ENCODE data around the gene IFITM10.
"Not testable (repeated sequence)": the region's sequence is repeated elsewhere in the genome, so short reads cannot be mapped to it uniquely, and the experiment has no call there.

IFITM10 gene

DNA sequence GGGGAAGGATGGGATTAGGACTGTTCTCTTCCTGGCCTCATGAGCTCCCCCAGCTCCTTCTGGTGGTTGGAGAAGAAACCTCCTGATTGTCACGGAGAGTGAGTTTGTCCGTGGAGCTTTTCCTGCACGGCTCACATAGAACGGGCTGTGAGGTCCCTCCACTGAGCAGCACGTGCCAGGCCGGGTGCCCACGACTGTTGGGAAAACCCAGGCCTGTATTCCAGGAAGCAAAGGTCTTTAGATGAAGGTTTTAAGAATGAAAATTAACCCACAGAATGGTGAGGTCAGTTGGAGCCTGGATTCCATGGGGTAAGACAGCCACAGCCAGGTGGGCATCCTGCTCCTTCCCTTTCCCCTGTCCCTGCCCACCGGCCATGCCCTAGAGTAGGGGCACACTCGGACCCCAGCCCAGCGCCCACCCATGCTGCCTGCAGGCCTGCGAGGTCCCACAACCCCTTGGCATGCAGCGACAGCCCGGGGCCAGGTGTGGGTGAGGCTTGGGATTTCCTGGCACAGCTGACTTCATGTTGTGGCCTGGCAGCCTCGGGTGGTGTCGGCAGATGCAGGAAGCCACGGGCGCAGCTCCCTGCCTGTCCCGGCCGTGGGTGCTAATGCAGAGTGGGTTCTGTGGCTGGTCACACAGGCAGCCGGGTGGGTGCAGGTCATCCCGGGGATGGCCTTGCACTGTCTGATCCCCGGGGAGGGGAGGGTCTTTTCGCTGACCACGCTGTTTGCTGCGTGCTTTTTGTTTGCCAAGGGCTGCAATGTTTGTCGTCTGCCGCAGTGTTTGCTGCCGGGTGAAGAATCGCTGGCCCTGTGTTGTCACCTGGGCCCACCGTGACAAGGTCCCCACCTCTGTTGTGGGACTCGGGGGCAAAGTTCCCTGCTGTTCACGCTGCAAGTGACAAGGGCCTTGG lies 60.9 kb downstream of the IFITM10 start:
- DNase-seq, result not testable (repeated sequence)

DNA sequence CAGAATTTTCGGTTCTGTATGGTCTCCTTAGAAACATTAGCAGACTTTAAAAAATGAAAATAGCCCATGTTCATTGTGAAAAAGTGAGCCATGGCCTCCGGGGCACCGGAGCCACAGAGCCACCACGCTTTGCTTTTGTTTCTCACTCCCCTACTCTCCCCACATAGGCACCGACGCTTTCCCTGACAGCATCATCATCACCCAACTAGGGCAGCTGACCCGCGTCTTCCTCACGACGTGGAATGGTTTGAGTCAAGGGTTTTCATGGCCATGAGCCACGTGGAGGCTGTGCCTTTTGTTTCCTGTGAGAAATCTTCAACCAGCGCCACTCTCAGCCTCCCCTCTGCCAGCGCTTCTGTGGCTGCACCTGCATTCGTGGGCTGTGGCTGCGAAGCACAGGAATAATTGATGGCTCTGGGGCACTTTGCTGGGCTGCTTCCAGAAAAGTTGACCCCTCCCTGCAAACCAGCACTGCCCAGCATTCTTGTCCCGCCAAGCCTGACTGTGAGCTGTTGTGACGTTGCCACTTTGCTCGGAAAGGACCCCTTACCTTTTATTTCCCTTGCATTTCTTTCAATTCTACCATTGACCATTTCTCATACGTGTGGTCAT lies 62.0 kb downstream of the IFITM10 start:
- DNase-seq, result not testable (repeated sequence)

DNA sequence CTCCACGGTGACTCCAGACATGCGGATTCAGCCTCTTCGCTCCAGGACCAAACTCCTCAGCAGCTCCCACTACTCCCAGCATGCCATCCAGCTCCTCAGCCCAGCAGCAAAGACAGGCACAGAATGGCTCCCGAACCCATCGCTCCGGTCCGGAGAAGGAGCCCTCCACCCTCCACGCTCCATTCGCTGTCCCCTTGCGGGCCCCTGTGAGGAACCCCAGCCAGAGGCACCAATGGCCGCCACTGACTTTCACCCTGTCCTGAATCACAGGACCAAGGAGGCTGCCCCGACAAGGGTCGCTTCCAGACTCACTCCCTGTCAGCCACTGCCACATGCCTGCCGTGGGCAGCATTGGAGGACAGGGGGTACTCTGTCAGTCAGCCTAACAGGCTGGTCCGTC lies 64.2 kb downstream of the IFITM10 start:
- DNase-seq, result not testable (repeated sequence)

DNA sequence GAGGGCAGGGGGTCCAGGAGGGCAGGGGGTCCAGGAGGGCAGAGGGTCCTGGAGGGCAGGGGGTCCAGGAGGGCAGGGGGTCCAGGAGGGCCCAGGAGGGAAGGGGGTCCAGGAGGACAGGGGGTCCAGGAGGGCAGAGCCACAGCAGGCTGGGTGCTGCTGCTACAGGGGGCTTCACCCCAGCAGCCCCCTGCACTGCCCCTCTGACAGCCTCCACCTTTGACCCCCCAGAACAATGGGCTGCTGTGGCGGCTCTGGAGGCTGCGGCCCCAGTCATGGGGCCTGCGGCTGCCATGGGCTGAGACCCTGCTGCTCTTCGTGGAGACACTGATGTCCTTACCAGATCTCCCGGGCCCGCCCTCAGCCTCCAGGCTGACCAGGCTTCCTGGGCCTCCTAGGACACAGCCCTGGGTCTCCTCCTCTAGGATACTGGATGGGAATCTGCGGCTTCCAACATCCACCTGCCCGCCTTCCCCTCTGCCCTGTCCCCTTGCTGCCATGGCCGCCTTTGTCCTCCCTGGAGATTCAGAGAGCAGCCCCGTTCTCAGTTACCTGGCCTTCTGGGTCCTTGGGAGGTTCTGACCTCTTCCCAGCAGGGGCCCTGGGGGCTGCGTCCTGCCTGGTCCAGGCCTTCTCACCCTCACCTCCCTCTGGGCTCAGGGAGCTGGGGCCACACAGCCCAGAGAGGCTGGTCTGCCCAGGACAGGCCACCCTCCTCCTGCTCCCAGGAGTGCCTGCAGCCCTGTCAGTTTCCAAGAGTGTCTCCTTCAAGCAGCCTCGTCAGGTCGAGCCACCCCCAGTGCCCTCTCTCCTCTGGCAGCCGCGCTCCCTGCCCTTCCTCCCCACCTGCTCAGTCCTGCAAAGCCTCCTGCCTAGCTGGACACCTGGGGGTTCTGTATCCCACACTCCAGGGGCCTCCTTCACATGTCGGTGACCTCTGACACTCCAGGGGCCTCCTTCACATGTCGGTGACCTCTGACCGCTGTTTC lies 65.2 kb downstream of the IFITM10 start:
- not testable (repeated sequence) for DNase-seq

DNA sequence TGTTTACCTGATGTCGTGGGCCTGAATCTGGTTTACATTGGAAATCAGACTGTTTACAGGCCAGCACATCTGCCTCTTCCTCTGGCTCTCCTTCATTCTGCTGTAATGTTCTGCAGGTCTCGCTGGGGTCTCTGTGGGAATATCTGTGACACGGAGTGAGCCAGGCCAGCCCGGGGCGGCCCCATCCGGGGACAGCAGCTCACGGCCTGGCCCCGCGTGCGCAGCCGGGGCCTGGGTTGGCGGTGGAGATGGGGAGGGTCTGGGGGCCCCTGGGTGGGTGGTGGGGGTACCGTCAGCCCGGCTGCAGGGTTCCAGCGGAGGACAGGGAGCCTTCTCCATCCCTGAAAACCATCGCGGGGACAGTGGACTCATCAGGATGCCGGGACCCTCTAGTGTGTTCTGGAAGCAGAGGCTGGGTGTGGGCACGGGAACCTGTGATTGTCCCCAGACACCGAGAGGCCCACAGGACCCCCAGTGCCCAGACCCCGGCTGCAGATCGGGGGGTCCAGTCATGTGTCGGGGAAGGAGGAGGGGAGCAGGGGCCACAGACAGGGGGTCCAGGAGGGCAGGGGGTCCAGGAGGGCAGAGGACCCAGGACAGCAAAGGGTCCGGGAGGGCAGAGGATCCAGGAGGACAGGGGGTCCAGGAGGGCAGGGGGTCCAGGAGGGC lies 66.4 kb downstream of the IFITM10 start:
- not testable (repeated sequence) for DNase-seq

DNA sequence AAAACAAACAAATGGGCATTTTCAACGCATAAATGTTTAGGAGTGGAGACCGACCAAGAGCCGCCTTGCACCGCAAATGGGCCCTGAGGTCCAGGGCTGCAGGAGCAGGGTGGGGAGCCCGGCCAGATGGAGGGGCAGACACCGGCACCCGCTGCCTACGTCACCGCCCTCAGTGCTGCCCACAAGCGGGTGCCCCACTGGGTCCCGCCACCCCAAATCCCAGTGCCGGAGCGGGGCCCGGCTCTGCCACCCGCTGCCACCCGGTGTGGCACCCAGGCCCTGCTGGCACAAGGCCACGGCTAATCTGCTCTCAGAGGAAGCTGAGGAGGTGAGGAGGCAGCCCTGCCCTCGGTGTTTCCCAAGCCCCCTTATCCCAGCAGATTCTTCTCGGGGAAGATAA lies 67.2 kb downstream of the IFITM10 start:
- DNase-seq, result not testable (repeated sequence)

All from NCI-H1694 (cell line).